HepG2 (cell line): ENCODE measurements around the gene SLCO3A1.

Experiments
- BCL6 ChIP-seq: IDR thresholded peaks from 2 replicates; pipeline ENCODE4 v1.6.1; 2016; ENCODE audit warnings: missing genetic modification reagents, missing compliant biosample characterization
- EZH2 ChIP-seq: conservative IDR thresholded peaks from 2 replicates; pipeline ENCODE4 v1.6.1; 2012; ENCODE audit warnings: mild to moderate bottlenecking, low read depth, low read length, moderate library complexity
- FOXM1 ChIP-seq: sonication (generic); formaldehyde crosslinking; IDR thresholded peaks from 2 replicates; pipeline ENCODE4 v1.5.0; 2020; ENCODE audit warnings: missing genetic modification reagents
- JUND ChIP-seq: sonication (generic); formaldehyde crosslinking; IDR thresholded peaks from 2 replicates; pipeline ENCODE4 v1.8.0; 2022; ENCODE audit warnings: mild to moderate bottlenecking, missing genetic modification reagents
- KLF15 ChIP-seq: sonication (generic); formaldehyde crosslinking; IDR thresholded peaks from 2 replicates; pipeline ENCODE4 v1.8.1; 2023; ENCODE audit warnings: borderline replicate concordance, mild to moderate bottlenecking, inconsistent platforms, missing genetic modification reagents, mixed read lengths
- RELA ChIP-seq: sonication (generic); formaldehyde crosslinking; IDR thresholded peaks from 2 replicates; pipeline ENCODE4 v1.4.0; 2020; ENCODE audit warnings: missing genetic modification reagents
- TCF7L2 ChIP-seq: IDR thresholded peaks from 2 replicates; pipeline ENCODE4 v1.6.1; 2011; ENCODE audit warnings: mild to moderate bottlenecking, low read depth, low read length, moderate library complexity
- ZNF652 ChIP-seq: IDR thresholded peaks from 2 replicates; pipeline ENCODE4 v1.6.1; 2016; ENCODE audit warnings: low read depth, borderline replicate concordance
- ZNF768 ChIP-seq: sonication (generic); formaldehyde crosslinking; IDR thresholded peaks from 2 replicates; pipeline ENCODE4 v1.4.0; 2020; ENCODE audit warnings: missing genetic modification reagents
- TF ChIP-seq, protein P1 (sequence below): sonication (generic); formaldehyde crosslinking; IDR thresholded peaks from 2 replicates; pipeline ENCODE4 v1.5.0; 2020; ENCODE audit warnings: mild to moderate bottlenecking, missing genetic modification reagents, moderate library complexity
- TF ChIP-seq, protein P2 (sequence below): sonication (generic); formaldehyde crosslinking; IDR thresholded peaks from 2 replicates; pipeline ENCODE4 v1.4.0; 2020; ENCODE audit warnings: missing genetic modification reagents
- TF ChIP-seq, protein P3 (sequence below): IDR thresholded peaks from 2 replicates; pipeline ENCODE4 v1.6.1; 2016; ENCODE audit warnings: missing compliant biosample characterization, missing genetic modification reagents, borderline replicate concordance

- TF ChIP-seq, protein P1, sequence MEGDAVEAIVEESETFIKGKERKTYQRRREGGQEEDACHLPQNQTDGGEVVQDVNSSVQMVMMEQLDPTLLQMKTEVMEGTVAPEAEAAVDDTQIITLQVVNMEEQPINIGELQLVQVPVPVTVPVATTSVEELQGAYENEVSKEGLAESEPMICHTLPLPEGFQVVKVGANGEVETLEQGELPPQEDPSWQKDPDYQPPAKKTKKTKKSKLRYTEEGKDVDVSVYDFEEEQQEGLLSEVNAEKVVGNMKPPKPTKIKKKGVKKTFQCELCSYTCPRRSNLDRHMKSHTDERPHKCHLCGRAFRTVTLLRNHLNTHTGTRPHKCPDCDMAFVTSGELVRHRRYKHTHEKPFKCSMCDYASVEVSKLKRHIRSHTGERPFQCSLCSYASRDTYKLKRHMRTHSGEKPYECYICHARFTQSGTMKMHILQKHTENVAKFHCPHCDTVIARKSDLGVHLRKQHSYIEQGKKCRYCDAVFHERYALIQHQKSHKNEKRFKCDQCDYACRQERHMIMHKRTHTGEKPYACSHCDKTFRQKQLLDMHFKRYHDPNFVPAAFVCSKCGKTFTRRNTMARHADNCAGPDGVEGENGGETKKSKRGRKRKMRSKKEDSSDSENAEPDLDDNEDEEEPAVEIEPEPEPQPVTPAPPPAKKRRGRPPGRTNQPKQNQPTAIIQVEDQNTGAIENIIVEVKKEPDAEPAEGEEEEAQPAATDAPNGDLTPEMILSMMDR (CRISPR knock-in tag) = no peak
- TF ChIP-seq JUND (CRISPR knock-in tag) (no peak), TCF7L2 (no peak), BCL6 (CRISPR knock-in tag) (no peak), FOXM1 (CRISPR knock-in tag) (no peak), KLF15 (CRISPR knock-in tag) (no peak), ZNF652 (CRISPR knock-in tag) (no peak), RELA (CRISPR knock-in tag) (no peak), EZH2 (no peak), ZNF768 (no peak)
- TF ChIP-seq, protein P2, sequence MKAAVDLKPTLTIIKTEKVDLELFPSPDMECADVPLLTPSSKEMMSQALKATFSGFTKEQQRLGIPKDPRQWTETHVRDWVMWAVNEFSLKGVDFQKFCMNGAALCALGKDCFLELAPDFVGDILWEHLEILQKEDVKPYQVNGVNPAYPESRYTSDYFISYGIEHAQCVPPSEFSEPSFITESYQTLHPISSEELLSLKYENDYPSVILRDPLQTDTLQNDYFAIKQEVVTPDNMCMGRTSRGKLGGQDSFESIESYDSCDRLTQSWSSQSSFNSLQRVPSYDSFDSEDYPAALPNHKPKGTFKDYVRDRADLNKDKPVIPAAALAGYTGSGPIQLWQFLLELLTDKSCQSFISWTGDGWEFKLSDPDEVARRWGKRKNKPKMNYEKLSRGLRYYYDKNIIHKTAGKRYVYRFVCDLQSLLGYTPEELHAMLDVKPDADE (CRISPR knock-in tag) = no peak
- TF ChIP-seq, protein P3, sequence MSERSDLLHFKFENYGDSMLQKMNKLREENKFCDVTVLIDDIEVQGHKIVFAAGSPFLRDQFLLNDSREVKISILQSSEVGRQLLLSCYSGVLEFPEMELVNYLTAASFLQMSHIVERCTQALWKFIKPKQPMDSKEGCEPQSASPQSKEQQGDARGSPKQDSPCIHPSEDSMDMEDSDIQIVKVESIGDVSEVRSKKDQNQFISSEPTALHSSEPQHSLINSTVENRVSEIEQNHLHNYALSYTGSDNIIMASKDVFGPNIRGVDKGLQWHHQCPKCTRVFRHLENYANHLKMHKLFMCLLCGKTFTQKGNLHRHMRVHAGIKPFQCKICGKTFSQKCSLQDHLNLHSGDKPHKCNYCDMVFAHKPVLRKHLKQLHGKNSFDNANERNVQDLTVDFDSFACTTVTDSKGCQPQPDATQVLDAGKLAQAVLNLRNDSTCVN (CRISPR knock-in tag) = no peak
Observed at GRCh38 chr15:92071045-92071634, 217.6 kb downstream of the SLCO3A1 start.
